ENCODE data around the gene UBQLN4.

- no peak for TF ChIP-seq CTCF (conservative IDR thresholded peaks at IDR 0.05; ENCODE audit: low read length)
- TF ChIP-seq EZH2phosphoT487 (IDR thresholded peaks at IDR 0.05; ENCODE audit: borderline replicate concordance, low read depth, low read length), result no peak
These were observed 46.8 kb upstream of the UBQLN4 start for GRCh38 chr1:156100205-156100995.
